T-helper 22 cell (primary cell): ENCODE measurements around the gene LRP11.
"Not testable (repeated sequence)": the region's sequence is repeated elsewhere in the genome, so short reads cannot be mapped to it uniquely, and the experiment has no call there.

Experiments
- DNase-seq: peaks from one replicate; pipeline ENCODE4 v3.0.0-alpha.2; 2020; ENCODE audit warnings: low read depth

LRP11 gene

DNA sequence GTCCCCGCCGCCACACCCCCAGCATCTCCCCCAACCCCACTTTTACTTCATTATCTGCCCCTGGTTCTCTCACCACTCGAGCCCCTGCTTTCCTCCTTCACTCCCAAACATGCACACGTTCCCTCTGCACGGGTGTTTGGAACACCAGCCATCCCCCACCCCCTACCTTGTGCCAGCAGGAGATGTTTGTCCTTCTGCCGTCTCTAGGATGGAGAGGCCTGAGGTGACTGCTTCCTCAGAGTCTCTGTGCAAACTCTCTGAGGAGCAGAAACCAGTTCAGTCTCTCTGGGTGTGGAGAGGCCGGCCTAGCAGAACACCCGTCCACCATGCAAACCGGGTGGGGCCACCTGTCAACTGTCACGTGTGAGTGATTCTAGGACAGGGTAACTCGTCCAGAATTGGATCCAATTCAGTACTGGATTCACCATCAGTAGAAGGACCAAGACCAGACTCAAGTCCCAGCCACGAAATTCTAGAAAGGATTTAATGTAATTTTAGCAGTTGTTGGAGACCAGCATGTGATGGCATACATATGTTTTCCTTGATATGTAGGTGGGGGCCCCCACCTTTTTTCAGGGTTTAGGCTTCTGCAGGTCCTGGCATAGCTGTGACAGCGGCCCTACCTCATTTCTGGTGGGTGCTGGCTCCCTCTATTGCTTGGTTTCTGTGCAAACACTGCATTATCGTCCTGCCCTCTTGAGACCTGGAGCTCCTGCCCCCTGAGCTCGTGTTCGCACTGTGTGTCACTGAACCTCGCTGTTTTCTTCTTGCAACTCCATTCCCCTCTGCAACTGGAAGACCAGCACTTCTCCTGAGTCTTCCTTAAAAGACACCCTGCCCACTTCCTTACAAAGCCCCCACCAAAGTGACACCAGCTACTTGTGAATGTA, 33.9 kb upstream of the LRP11 start, which contains the start of gene RAET1E:
RAET1E (minus strand) TSS at position 259 of the 890 bp plus-strand sequence. CDS start 7,212 bp downstream, outside the sequence.
- no peak for DNase-seq

DNA sequence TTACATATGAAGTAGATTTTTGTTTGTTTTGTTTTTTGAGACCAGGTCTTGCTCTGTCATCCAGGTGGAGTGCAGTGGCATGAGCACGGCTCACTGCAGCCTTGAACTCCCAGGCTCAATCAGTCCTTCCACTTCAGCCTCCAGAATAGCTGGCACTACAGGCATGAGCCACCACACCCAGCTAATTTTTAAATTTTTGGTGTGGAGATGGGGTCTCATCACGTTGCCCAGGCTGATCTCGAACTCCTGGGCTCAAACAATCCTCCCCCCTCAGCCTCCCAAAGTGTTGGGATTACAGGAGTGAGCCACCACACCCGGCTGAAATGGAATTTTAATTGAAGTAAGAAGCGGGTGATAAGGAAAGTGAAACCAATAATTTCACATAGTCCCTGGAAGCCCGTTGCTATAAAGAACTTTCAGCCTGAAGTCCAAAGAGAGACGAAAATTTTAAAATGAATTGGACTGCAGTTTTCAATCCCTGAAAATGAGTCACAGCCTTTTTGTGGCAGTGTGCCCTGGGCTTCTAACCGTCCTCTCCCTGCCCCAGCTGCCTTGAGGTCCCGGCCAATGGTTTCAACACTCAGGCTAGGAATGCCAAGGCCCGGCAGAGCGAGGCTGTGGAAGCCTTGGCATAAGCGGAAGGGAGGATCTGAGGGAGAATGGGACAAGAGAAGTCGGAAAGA, 33.0 kb upstream of the LRP11 start:
- DNase-seq = no peak

GRCh38 chr6:149896491-149896890, 32.3 kb upstream of the LRP11 start:
- no peak for DNase-seq

- no peak for DNase-seq
Observed at GRCh38 chr6:149895833-149896271, 31.7 kb upstream of the LRP11 start.

GRCh38 chr6:149895048-149895590, 31.0 kb upstream of the LRP11 start:
- no peak for DNase-seq

DNA sequence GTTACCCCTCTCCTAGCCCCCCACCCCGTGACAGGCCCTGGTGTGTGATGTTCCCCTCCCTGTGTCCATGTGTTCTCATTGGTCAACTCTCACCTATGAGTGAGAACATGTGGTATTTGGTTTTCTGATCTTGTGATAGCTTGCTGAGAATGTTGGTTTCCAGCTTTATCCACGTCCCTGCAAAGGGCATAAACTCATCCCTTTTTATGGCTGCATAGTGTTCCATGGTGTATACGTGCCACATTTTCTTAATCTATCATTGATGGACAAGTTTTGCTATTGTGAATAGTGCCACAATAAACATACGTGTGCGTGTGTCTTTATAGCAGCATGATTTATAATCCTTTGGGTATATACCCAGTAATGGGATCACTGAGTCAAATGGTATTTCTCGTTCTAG, 27.7 kb upstream of the LRP11 start:
- DNase-seq = not testable (repeated sequence)

GRCh38 chr6:149891259-149891658, 27.1 kb upstream of the LRP11 start:
- no peak for DNase-seq

- DNase-seq = no peak
Observed at GRCh38 chr6:149890629-149891045, 26.5 kb upstream of the LRP11 start.

DNA sequence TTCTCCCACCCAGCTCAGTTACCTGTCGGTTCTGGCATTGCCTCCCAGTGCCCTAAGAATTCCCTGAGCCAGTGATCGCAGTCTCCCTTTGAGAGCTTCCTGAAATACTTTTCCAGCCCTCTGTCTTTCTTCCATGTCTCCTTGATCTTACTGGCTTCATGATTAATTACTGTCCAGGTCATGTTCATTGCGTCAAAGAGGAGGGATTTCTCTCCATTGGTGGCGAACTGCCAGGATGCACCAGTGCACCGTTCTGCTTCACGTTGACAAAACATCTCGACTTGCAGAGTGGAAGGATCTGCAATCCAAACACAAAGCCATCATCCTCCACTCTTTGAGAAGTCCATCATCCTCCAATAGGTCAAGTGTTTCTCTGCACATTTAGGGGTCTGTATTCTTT, 25.2 kb upstream of the LRP11 start:
- DNase-seq = no peak

DNA sequence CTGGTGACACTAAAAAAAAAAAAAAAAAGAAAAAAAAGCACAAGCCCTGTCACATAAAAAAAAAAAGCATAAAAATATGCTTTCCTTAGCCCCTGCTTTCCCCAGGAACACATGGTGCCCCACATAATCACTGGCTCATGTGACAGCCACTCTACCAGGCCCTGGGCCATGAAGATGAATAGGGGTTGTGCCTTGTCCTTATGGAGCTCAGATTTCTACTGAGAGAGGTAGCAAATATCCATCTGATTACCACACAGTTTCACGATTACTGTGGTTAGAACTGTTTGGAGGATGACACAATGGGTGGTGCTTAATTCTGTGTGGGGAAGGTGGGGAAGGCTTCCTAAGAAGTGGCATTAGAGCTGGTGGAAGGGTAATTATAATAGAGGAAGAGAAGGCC, 24.5 kb upstream of the LRP11 start:
- no peak for DNase-seq

- no peak for DNase-seq
Observed at GRCh38 chr6:149888093-149888492, 23.9 kb upstream of the LRP11 start.

GRCh38 chr6:149887343-149887742, 23.2 kb upstream of the LRP11 start:
- no peak for DNase-seq

DNA sequence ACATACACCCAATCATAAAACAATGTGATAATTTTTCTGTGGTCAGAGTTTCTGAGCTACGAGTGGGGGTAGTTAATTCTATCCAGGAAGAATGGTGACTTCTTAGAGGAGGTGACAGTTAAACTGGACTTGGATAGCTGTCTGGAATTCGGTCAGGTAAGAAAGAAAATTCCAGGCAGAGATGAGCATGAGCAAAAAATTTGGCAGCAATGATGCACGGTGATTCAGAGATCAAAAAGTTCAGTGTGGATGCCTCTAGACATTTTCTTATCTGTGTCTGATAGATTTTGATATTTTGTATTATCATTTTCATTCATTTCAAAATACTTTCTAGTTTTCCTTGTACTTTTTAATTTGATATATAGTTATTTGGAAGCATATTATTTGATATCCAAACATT, 21.7 kb upstream of the LRP11 start:
- no peak for DNase-seq

DNA sequence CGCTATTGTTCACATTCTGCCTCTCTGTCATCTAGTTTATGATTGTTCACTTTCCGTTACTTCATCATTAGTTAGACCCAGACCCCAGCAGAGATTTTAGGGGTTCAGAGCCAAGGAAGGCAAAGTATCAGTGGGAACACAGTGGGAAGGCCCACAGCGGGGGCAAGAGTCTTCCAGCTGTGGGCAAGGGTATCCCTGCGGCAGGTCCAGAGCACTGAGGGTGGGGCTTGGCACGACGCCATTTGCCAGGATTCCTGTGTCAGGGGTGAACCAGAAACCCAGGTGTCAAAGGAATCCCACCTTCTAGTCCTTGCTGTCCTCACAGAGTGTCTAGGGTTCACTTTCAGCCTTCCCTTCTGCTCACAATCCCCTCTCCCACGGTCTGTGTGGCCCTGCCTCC, 20.5 kb upstream of the LRP11 start:
- no peak for DNase-seq

GRCh38 chr6:149884215-149884614, 20.1 kb upstream of the LRP11 start:
- DNase-seq = no peak

DNA sequence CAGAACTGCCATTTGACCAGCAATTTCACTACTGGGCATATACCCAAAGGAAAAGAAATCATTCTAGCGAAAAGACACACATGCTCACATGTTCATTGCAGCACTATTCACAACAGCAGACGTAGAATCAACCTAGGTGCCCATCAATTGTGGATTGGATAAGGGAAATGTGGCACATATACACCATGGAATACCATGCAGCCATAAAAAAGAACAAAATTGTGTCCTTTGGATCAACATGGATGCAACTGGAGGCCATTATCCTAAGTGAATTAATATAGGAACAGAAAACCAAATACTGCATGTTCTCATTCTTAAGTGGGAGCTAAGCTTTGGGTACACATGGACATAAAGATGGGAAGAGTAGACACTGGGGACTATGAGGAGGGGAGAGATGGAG, 17.7 kb upstream of the LRP11 start:
- DNase-seq = no peak

GRCh38 chr6:149881066-149881766, 17.1 kb upstream of the LRP11 start:
- DNase-seq = no peak

- DNase-seq = no peak
Observed at GRCh38 chr6:149877659-149878058, 13.5 kb upstream of the LRP11 start.

- DNase-seq = no peak
Observed at GRCh38 chr6:149876241-149876933, 12.2 kb upstream of the LRP11 start.

- no peak for DNase-seq
Observed at GRCh38 chr6:149872233-149872632, 8.1 kb upstream of the LRP11 start.

DNA sequence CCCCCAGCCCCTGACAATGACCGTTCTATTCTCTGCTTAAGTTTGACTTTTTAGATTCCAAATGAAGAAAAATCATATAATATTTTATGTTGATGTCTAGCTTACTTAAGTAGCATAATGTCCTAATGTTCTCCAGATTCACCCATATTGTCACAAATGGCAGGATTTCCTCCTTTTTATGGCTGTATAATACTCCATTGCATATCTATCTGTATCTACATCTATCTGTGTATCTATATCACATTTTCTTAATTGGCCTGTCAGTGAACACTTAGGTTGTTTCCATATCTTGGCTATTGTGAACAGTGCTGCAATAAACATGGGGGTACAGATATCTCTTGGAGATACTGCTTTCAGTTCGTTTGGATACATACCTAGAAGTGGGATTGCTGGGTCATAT, 7.0 kb upstream of the LRP11 start:
- DNase-seq = no peak
